HG03066 (cell line): ENCODE results near the gene LCN15.
A peak's percentile ranks its signal among the peaks of the same experiment; 100 is the strongest.

Experiments used
- ATAC-seq: cut with Tn5 transposase; IDR thresholded peaks from one replicate; pipeline ENCODE4 v1.9.1; 2021; ENCODE audit warnings: low read depth; ENCODE audit not compliant: unreplicated experiment

Gene LCN15

GRCh38 chr9:136742591-136743391, 21.5 kb downstream of the LCN15 start, which contains the start of gene LCN10:
LCN10 (minus strand) TSS chr9:136742940; CDS start chr9:136742903, 37 bp downstream.
- no peak for ATAC-seq

DNA sequence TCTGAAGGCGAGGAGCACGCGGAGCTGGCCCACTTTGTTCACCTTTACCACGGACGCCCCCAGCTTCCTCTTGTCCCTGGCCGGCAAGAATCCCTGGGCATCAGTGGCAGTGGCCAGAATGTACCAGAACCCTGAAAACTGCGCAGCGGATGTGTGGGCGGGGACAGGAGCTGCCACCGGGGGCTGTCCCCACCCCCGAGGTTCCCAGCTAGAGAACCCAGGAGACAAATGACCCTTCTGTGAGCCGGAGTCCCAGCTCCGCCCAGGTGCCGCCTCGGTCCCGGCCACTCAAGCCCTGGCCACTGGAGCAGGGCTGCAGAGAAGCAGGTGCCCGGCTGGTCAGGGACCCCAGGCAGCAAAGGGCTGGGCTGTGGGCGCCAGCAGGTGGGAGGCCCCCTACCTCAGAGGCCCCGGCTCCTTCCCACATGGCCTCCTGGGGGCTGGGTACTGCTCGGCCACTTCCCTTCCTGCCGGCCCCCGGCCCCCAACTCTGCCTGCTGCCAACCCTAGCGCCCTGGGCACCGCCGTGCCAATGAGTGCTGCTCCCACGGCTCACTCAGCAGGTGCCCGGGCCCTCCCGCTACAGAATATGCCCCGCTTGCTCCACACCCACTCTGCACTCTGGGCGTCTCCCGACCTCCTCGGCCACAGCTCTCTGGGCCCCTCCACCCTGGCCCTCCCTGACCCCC, 22.3 kb downstream of the LCN15 start:
- ATAC-seq = no peak

DNA sequence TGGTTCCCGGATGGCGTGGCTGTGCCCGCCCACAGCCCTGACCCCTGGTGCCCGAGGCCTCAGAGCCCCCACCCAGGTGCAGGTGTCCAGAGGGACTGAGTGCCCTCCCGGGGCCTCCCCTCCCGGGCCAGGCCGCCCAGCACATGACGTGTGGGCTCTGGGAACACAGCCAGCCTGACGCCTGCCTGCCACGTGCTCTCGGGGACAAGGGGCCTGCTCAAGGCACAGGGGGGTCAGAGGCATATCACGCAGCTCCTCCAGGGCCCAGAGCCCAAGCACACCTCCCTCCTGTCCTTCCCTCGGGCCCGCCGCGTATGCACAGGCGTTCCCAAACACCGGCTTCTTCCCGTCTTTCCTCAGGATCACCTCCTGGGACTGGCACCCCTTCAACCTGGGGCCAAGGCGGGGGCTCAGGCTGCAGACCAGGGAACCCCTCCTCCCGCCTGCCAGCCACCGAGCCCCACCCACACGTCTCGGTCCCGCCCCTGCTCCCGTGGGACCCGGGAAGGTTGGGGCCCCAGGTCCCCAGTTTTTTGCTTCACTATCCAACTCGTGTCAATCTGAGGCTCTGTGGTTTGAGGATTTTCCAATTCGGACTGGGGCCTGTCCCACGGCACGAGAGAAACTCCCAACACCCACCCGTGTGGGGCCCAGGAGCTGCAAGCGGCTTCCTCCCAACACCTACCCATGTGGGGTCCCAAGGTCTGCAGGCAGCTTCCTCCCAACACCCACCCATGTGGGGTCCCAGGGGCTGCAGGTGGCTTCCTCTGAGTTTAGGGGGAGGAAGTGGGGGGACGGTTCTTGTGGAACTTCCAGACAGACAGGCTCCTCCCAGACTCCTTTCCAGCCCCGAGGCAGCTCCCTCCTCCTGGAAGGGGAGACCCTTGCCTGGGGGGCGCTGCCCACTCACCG, 23.1 kb downstream of the LCN15 start:
- ATAC-seq = no peak

DNA sequence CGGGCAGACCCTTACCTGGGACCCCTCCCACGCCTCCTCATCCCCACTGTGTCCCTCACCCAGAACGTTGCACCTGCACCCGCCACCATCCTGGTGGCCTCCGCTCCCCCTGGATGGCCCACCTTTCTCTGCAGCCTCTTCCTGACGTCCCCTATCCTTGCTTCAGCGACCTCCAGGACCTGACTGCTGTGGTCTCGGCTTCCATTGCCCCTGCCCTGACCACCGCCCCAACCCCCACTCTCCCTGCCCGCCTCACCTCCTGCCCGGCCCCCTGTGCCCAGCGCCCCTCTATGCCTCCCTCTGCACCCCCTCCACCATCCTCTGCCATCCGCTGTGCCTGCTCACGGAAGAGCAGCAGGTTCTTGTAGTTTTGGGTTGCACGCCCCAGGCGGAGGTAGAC, 23.8 kb downstream of the LCN15 start:
- ATAC-seq = no peak

- no peak for ATAC-seq
These were observed 24.2 kb downstream of the LCN15 start for GRCh38 chr9:136740069-136740468.

- no peak for ATAC-seq
These were observed 24.8 kb downstream of the LCN15 start for GRCh38 chr9:136739509-136739908.

GRCh38 chr9:136738960-136739359, 25.4 kb downstream of the LCN15 start:
- ATAC-seq = no peak

DNA sequence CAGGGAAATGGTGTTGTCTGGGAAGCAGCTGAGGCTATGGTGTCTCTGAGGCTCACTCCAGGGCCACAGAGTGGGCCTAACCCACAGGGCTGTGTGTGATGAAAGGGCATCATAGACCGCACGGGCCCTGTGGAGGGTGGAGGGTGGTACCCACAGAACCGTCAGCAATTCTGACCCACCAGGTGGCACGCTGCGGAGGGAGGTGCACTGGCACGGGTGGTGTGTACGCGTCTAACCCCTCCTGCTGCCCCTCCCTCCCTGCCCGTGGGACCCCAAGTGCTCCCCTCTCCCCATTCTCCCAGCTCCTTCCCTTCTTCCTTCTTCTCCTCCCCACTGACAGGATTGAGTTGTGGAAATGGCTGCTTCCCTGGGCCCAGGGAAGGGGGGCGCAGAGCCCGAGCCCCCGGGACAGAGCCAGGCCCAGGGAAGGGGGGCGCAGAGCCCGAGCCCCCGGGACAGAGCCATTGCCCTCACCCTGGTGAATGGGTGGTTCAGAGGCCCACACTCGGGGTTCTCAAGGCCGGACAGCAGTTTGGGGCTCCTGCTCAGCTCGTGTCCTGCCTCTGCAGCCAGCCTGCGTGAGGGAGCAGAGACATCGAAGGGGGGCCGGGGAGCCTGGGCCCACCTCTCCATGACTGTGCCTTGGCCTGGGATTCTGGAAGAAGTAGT, 28.4 kb downstream of the LCN15 start:
- no peak for ATAC-seq

DNA sequence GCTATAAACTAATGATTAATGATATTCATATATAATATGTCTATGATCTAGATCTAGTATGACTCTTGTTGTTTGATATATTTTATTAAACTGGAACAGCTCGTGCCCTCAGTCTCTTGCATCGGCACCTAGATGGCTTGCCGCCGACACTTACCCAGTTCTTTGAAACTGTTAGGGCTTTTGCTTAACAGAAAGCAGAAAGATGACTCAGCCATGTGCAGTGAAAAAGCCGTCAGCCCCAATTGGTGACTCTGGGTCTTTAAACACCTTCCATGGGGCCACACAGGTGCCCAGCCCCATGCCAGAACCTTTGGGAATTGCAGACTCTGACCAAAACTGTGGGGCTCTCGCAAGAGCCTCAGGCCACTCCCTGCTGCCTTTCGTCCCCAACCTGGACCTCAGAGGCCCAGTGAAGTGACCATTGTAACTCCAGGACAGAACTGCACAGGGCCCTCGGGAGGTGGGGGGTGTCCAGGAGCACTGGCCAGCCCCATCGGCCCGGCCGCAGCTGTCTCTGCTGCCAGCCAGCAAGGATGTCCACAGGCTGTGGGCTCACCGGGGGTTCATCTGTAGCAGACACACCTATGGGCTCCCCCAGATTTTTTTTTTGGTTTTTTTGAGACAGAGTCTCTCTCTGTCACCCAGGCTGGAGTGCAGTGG, 29.4 kb downstream of the LCN15 start:
- no peak for ATAC-seq

GRCh38 chr9:136733611-136734010, 30.7 kb downstream of the LCN15 start:
- ATAC-seq = no peak

DNA sequence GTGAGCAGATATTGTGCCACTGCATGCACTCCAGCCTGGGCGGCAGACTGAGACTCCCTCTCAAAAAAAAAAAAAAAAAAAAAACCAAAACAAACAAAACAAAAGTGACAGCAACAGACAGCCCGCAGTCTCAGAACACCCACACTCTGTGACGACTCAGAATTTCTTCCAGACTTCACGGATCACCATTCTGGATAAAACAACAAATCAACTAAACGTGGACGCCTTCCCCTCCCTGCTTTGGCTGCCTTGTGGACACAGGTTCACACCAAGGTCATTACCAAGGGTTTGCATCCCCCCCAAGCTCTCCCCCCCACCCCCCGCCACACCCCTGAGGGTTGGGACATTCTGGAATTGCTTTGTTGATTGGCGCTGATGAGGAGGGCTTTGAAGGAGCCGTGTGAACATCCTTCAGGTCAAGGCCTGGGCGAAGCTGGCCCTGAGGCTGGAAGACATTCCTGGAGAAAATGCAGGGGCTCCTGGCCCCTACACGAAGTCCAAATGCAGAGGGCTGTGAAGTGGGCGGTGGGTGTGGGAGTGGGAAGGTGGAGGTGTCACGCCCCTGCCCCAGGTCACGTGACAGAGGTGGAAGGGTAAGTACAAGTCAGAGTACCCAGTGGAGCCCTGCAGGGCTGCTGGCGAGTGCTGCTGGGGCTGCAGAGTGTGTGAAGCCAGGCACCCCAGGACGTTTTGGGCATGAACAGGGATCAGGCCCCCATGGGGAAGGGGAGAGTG, 31.7 kb downstream of the LCN15 start:
- no peak for ATAC-seq

DNA sequence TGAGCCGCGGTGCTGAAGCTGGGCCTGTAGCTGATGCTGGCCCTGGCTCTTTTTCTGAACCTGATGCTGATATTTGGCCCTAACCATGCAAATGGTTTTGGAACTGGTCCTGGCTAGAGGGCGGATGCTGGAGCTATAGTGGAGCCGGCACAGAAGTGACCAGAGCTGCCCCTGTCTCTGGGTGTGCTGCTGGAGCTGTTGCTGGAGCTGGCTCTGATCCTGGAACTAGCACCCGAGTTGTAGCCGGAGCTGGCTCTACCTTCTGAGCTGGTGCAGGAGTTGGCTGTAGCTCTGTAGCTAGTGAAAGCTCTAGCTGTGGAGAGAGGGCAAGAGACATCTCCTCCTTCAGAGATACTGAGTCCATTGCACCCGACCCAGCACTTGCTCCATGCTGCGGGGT, 34.4 kb downstream of the LCN15 start:
- ATAC-seq = no peak

- ATAC-seq = no peak
These were observed 35.2 kb downstream of the LCN15 start for GRCh38 chr9:136729144-136729543.

GRCh38 chr9:136728548-136729123, 35.7 kb downstream of the LCN15 start:
- ATAC-seq = peak; percentile 10

DNA sequence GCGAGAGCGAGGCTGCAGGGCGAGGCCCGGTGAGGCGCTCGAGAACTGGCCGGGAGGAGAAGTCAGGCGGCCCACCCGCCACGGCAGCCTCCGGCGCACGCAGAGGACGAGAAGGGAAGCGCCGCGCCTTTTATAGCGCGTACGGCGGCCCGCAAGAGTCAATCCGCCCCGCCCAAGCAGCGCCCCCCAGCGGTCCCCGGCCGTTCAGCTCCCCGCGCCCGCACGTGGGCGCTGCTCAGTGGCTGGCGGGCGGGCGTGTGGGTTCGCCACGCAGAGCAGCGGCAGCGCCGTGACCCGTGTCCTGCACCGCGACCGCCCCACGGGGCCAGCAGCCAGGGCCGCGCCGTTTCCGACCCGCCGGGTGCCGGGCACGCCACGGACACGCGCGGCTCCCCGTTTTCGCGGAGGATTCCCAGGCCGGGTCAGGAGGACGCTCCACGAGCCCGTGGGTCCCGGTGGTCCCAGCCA, 36.2 kb downstream of the LCN15 start:
- peak; percentile 71 for ATAC-seq

DNA sequence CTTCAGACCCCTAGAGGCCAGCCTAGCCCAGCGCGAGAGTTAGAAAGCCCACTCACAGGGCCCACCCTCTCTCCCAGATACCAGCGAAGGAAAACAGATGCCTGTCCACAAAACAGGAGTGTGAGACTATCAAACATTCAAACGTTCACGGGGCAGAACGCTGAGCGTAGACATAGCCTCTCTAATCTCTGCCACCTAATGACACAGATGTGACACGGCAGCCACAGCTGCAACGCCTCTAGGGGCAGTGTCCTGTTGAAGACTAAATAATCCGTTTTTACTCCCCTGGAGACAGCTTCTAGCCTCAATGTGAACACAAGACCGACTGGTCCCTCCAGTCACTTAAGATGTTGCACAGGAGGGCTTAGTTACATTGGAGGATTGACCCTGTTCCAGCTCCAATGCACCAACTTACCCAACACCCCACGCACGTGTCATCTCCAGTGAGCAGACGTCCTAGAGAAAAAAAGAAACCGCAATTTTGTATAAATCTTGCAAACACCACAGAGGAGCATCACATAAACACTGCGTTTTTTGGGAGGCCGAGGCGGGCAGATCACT, 37.6 kb downstream of the LCN15 start:
- ATAC-seq = no peak

DNA sequence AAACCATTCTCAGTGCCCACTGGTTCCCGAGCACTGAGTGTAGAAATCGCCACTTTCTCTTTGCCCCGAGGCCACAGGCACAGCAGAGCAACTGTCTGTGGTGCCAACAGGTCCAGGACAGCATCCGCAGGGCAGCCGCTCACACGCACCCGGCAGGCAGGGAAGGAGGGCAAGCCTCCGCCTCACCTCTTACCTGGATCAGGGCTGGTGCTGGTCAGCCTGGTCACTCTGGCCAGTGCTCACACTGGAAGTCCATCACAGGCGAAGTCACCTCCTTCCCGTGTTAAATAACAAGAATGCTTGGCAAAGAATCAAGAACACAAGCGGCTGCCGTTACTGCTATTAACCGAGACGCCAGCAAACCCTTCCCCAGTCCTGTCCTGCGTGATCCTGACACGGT, 38.2 kb downstream of the LCN15 start:
- ATAC-seq = no peak

DNA sequence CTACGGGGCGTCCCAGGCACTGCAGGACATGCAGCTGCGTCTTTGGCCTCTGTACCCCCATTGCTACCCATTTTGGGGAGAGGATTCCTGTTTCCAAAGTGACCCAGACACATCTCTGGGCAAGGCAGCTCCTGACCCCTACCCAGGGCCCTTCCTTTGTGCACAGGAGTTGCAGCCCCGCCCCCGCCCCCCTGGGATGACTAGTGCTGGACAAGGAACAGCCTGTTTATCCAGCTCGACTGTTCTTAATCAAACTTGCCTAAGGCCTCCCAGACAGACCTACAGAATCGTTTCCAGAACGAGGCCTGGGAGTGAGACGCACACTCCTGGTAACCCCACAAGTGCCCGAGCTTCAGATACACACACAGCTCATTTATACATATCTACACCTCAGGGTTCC, 38.7 kb downstream of the LCN15 start:
- ATAC-seq = no peak
